Kidney epithelial cell (primary cell): ENCODE results near the gene PEX10. TPM values are rescaled to one million over a fixed set of nuclear protein-coding genes. Genes with fewer than 3 reads are reported as not detected.
"Not testable (repeated sequence)": the region's sequence is repeated elsewhere in the genome, so short reads cannot be mapped to it uniquely, and the experiment has no call there.

Experiments
- DNase-seq: peaks from one replicate; pipeline ENCODE4 v3.0.0-alpha.2; 2010; ENCODE audit warnings: low read depth
- H3K27me3 ChIP-seq: 2 replicates; pipeline ENCODE4 v1.6.0; 2011; ENCODE audit warnings: low read length; ENCODE audit not compliant: control insufficient read depth, insufficient read depth
- H3K36me3 ChIP-seq: 2 replicates; pipeline ENCODE4 v1.5.1; 2011; ENCODE audit warnings: low read length; ENCODE audit not compliant: control insufficient read depth, insufficient read depth
- H3K4me3 ChIP-seq: 2 replicates; pipeline ENCODE4 v1.5.1; 2011; ENCODE audit warnings: low read depth, mild to moderate bottlenecking, control low read depth, low read length
- CTCF ChIP-seq: IDR thresholded peaks from 2 replicates; pipeline ENCODE4 v1.5.1; 2011; ENCODE audit warnings: mild to moderate bottlenecking, moderate library complexity, low read length, control low read depth, inconsistent platforms; ENCODE audit not compliant: insufficient read depth, poor library complexity, severe bottlenecking
- total RNA-seq: library from RNA; depleted of rRNA; stranded (reverse); fragments of >200 nt; gene quantifications from 2 replicates; pipeline ENCODE4 v1.2.3, GENCODE V29; 2015

The PEX10 gene
- total RNA-seq, 1 donor from 2014 or later: 50.4 TPM

GRCh38 chr1:2441746-2442145 lies 29.4 kb upstream of the PEX10 start:
- DNase-seq: no peak
- no peaks in the 10 kb centered on the region for H3K36me3 ChIP-seq
- H3K4me3 ChIP-seq: no peak overlapping the region
- TF ChIP-seq CTCF: no peak
- peaks cover 33% of the 10 kb centered on the region for H3K27me3 ChIP-seq

DNA sequence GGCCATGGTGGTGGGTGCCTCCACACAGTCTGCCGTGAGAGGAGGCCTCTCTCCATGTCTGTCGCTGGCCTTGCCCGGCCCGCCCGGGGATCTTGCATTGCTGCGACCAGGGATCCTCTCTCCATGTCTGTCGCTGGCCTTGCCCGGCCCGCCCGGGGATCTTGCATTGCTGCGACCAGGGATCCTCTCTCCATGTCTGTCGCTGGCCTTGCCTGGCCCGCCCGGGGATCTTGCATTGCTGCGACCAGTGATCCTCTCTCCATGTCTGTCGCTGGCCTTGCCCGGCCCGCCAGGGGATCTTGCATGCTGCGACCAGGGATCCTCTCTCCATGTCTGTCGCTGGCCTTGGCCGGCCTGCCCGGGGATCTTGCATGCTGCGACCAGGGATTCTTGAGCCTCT lies 28.0 kb upstream of the PEX10 start:
- H3K36me3 ChIP-seq, DNase-seq, H3K4me3 ChIP-seq: not testable (repeated sequence)
- peaks cover 37% of the 10 kb centered on the region for H3K27me3 ChIP-seq

DNA sequence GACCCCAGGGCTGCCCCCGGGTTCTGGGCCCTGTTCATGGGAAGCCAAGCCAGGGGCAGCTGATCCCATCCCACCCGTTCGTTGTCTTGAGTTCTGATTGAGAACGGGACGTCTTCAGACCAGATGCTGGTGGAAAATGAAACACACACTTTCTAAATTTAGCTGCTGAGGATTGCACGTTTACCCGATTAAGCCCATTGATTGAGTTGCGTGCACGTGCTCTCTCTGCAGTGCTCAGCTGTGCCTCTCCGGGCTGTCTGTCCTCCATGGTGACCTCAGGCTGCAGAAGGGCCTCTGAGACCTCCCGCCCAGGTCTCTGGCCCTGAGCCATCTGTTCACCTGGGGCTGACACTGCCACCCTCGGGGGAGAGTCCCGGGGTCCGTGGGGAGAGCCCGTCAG lies 27.0 kb upstream of the PEX10 start:
- H3K4me3 ChIP-seq: no peak overlapping the region
- no peaks in the 10 kb centered on the region for H3K36me3 ChIP-seq
- TF ChIP-seq CTCF: no peak
- H3K27me3 ChIP-seq: peaks cover 36% of the 10 kb centered on the region
- no peak for DNase-seq

DNA sequence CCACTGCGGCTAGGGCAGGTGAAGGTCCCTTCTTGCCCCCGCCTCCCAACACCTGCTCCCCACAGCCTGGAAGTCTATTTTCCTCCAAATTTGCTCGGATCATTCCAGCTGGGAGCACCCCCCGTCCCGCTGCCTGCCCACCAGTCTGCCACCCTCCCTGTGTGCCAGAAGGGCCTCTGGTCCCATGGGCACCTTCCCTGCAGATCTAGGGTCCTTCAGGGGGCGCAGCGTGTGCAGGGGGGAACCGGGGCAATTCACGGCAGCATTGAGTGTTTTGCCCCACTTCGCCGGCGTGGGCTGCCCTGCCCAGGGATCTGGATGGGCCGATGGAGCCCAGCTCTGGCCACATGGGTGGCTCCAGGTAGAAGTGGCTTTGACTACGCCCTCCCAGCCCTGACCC lies 26.3 kb upstream of the PEX10 start:
- DNase-seq: no peak
- Histone ChIP-seq H3K4me3 (no peak overlapping the region), H3K27me3 (peaks cover 38% of the 10 kb centered on the region), H3K36me3 (no peaks in the 10 kb centered on the region)
- TF ChIP-seq CTCF: no peak

GRCh38 chr1:2438038-2438437 lies 25.7 kb upstream of the PEX10 start:
- no peak overlapping the region for H3K4me3 ChIP-seq
- H3K27me3 ChIP-seq: peaks cover 40% of the 10 kb centered on the region
- no peak for DNase-seq
- TF ChIP-seq CTCF: no peak
- no peaks in the 10 kb centered on the region for H3K36me3 ChIP-seq

DNA sequence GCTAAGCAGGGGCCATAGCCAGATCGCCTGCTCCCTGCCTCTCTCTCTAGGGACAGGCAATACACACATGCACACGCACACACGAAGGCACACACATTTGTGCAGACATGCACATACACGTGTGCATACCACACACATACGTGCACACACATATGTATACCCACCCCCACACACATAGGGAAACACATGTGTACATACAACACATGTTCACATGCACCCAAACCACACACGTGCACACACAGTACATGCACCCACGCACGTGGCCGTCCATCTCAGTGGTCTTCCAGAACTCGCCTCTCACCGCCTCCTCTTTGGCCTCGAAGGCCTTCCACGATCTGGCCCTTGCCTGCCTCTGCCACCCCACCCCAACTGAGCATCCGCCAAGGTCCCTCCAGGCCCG lies 25.3 kb upstream of the PEX10 start:
- TF ChIP-seq CTCF: no peak
- no peak overlapping the region for H3K4me3 ChIP-seq
- H3K36me3 ChIP-seq: no peaks in the 10 kb centered on the region
- DNase-seq: no peak
- H3K27me3 ChIP-seq: peaks cover 40% of the 10 kb centered on the region
